Hepatocyte (in vitro differentiated cells): Measurements from ENCODE around the gene DOK5. TPM values are rescaled to one million over a fixed set of nuclear protein-coding genes. Genes with fewer than 3 reads are reported as not detected.

ENCODE experiments used
- DNase-seq: peaks from one replicate; pipeline ENCODE4 v3.0.0-alpha.2; 2016; ENCODE audit warnings: low spot score
- H2AFZ ChIP-seq: fragments of 200-600 bp; sonication (generic); 2 replicates; pipeline ENCODE4 v1.6.0; 2016; ENCODE audit warnings: antibody characterized with exemption, mild to moderate bottlenecking
- H3K27ac ChIP-seq: fragments of 200-600 bp; sonication (generic); 2 replicates; pipeline ENCODE4 v1.5.1; 2016; ENCODE audit warnings: mild to moderate bottlenecking
- H3K27me3 ChIP-seq: fragments of 200-600 bp; sonication (generic); 2 replicates; pipeline ENCODE4 v1.6.1; 2016
- H3K36me3 ChIP-seq: fragments of 200-600 bp; sonication (generic); replicated peaks from 2 replicates; pipeline ENCODE4 v1.5.1; 2016; ENCODE audit warnings: low read depth; ENCODE audit not compliant: insufficient read depth
- H3K4me1 ChIP-seq: fragments of 200-600 bp; sonication (generic); 2 replicates; pipeline ENCODE4 v1.5.1; 2016; ENCODE audit warnings: mild to moderate bottlenecking, moderate library complexity; ENCODE audit not compliant: insufficient read depth
- H3K4me2 ChIP-seq: fragments of 200-600 bp; sonication (generic); 2 replicates; pipeline ENCODE4 v1.6.0; 2016
- H3K4me3 ChIP-seq: fragments of 200-600 bp; sonication (generic); 2 replicates; pipeline ENCODE4 v1.5.1; 2016; ENCODE audit warnings: mild to moderate bottlenecking
- H3K79me2 ChIP-seq: fragments of 200-600 bp; sonication (generic); 2 replicates; pipeline ENCODE4 v1.6.0; 2017; ENCODE audit warnings: mild to moderate bottlenecking
- H3K9me2 ChIP-seq: fragments of 200-600 bp; sonication (generic); replicated peaks from 2 replicates; pipeline ENCODE4 v1.6.0; 2017; ENCODE audit warnings: mild to moderate bottlenecking; ENCODE audit not compliant: insufficient read depth
- H3K9me3 ChIP-seq: fragments of 200-600 bp; sonication (generic); 2 replicates; pipeline ENCODE4 v1.5.1; 2016; ENCODE audit warnings: low read depth, mild to moderate bottlenecking
- H4K20me1 ChIP-seq: fragments of 200-600 bp; sonication (generic); 2 replicates; pipeline ENCODE4 v1.6.0; 2016; ENCODE audit warnings: mild to moderate bottlenecking; ENCODE audit not compliant: insufficient read depth, poor library complexity, severe bottlenecking
- CTCF ChIP-seq: fragments of 200-600 bp; sonication (generic); IDR thresholded peaks from 2 replicates; pipeline ENCODE4 v1.5.1; 2016; ENCODE audit warnings: antibody characterized with exemption, mild to moderate bottlenecking; ENCODE audit not compliant: poor library complexity
- EZH2 ChIP-seq: fragments of 200-600 bp; sonication (generic); IDR thresholded peaks from 2 replicates; pipeline ENCODE4 v1.6.1; 2016; ENCODE audit warnings: antibody characterized with exemption, mild to moderate bottlenecking, borderline replicate concordance
- EZH2phosphoT487 ChIP-seq: fragments of 200-600 bp; sonication (generic); IDR thresholded peaks from one replicate; pipeline ENCODE4 v1.6.1; 2018; ENCODE audit warnings: antibody characterized with exemption, mild to moderate bottlenecking, low read depth, moderate library complexity; ENCODE audit not compliant: unreplicated experiment, severe bottlenecking
- WGBS: methylation state at CpG from one replicate; pipeline ENCODE4 v1.1.6; 2016; ENCODE audit warnings: low lambda C conversion rate; ENCODE audit errors: missing lambda C conversion rate; 5-methylcytosine and 5-hydroxymethylcytosine counted together
- polyA plus RNA-seq: library from polyadenylated mRNA; unstranded; fragments of >200 nt; fragmentation: Nextera tagmentation; extraction: Ambion mirVana; gene quantifications from 2 replicates; pipeline ENCODE4 v1.2.1, GENCODE V29; 2016
- total RNA-seq: library from RNA; depleted of rRNA; stranded (reverse); fragments of >200 nt; gene quantifications from 2 replicates; pipeline ENCODE4 v1.2.3, GENCODE V29; 2014

The DOK5 gene
- total and polyA plus RNA-seq, 2 experiments from 2014 or later, result 7.0 to 7.5 TPM

GRCh38 chr20:54573838-54574237 is 98.4 kb downstream of the DOK5 start:
- H3K9me2 ChIP-seq, result no peaks in the 10 kb centered on the region
- H3K4me2 ChIP-seq, result no peak overlapping the region
- no peaks in the 10 kb centered on the region for H3K4me1 ChIP-seq
- no peak overlapping the region for H2AFZ ChIP-seq
- H3K36me3 ChIP-seq, result no peaks in the 10 kb centered on the region
- no peaks in the 10 kb centered on the region for H3K27me3 ChIP-seq
- H4K20me1 ChIP-seq, result no peaks in the 10 kb centered on the region
- no peak for DNase-seq
- TF ChIP-seq EZH2 (no peak), CTCF (no peak), EZH2phosphoT487 (no peak)
- H3K4me3 ChIP-seq, result no peak overlapping the region
- no peak overlapping the region for H3K27ac ChIP-seq
- WGBS, result 84% methylated on average over 6 of the region's 6 CpGs
- no peaks in the 10 kb centered on the region for H3K9me3 ChIP-seq
- H3K79me2 ChIP-seq, result no peaks in the 10 kb centered on the region

- Histone ChIP-seq H3K9me2 (no peaks in the 10 kb centered on the region), H3K36me3 (no peaks in the 10 kb centered on the region)
Observed at GRCh38 chr20:54576518-54576917, 101.1 kb downstream of the DOK5 start.

GRCh38 chr20:54577637-54578036 is 102.2 kb downstream of the DOK5 start:
- H4K20me1 ChIP-seq, result no peaks in the 10 kb centered on the region
- no peak overlapping the region for H2AFZ ChIP-seq
- H3K4me2 ChIP-seq, result no peak overlapping the region
- DNase-seq, result no peak
- H3K27ac ChIP-seq, result no peak overlapping the region
- H3K79me2 ChIP-seq, result no peaks in the 10 kb centered on the region
- H3K27me3 ChIP-seq, result no peaks in the 10 kb centered on the region
- H3K9me2 ChIP-seq, result no peaks in the 10 kb centered on the region
- no peaks in the 10 kb centered on the region for H3K9me3 ChIP-seq
- H3K4me3 ChIP-seq, result no peak overlapping the region
- no peak for TF ChIP-seq EZH2phosphoT487
- TF ChIP-seq CTCF, result no peak
- no peak for TF ChIP-seq EZH2
- H3K36me3 ChIP-seq, result no peaks in the 10 kb centered on the region
- no peaks in the 10 kb centered on the region for H3K4me1 ChIP-seq

More at GRCh38 chr20:54576518-54576917, 101.1 kb downstream of the DOK5 start:
- no peaks in the 10 kb centered on the region for H3K27me3 ChIP-seq
- no peaks in the 10 kb centered on the region for H4K20me1 ChIP-seq
- no peak overlapping the region for H2AFZ ChIP-seq
- H3K4me2 ChIP-seq, result no peak overlapping the region
- DNase-seq, result no peak
- TF ChIP-seq EZH2 (no peak), EZH2phosphoT487 (no peak), CTCF (no peak)
- WGBS, result 90% methylated on average over 6 of the region's 6 CpGs
- H3K79me2 ChIP-seq, result no peaks in the 10 kb centered on the region
- H3K9me3 ChIP-seq, result no peaks in the 10 kb centered on the region
- H3K4me1 ChIP-seq, result no peaks in the 10 kb centered on the region
- no peak overlapping the region for H3K4me3 ChIP-seq
- no peak overlapping the region for H3K27ac ChIP-seq

GRCh38 chr20:54585217-54585616 is 109.8 kb downstream of the DOK5 start:
- Histone ChIP-seq H3K36me3 (no peaks in the 10 kb centered on the region), H3K27ac (no peak overlapping the region), H3K9me3 (no peaks in the 10 kb centered on the region), H3K27me3 (no peaks in the 10 kb centered on the region), H3K4me3 (no peak overlapping the region), H3K9me2 (no peaks in the 10 kb centered on the region), H2AFZ (no peak overlapping the region), H3K4me1 (no peaks in the 10 kb centered on the region), H3K4me2 (no peak overlapping the region), H3K79me2 (no peaks in the 10 kb centered on the region), H4K20me1 (no peaks in the 10 kb centered on the region)
- no peak for DNase-seq
- WGBS, result 76% methylated on average over 3 of the region's 3 CpGs
- no peak for TF ChIP-seq CTCF
- no peak for TF ChIP-seq EZH2phosphoT487
- TF ChIP-seq EZH2, result no peak
